ENCODE results near the gene TSPAN5. TPM values are rescaled to one million over a fixed set of nuclear protein-coding genes. Genes with fewer than 3 reads are reported as not detected.

TSPAN5 gene
- total RNA-seq, 1 donor from 2014 or later = 61.4 TPM

DNA sequence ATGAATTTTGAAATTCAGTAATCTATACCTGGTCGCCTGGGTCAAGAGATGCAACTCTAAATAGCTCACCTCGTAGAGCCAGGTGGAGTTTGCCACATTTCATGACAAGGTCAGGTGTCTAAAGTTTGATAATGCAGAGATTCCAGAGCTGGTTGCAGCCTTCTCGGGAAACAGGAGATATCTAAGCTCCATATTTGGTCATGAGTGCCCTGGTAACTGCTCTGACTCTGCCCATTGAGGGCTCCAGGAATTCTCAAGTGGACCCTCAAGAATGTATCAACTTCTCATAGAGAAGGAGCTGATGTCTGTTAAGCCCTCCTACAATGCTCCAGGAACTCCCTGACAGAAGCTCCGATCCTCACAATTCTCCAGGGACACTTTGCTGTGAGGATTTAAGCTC, 33.2 kb upstream of the TSPAN5 start:
- Histone ChIP-seq H3K4me1 (ENCODE audit: insufficient read depth, low read length) (peaks cover 10% of the 10 kb centered on the region), H3K9me3 (ENCODE audit: insufficient read depth, low read depth, low read length) (no peaks in the 10 kb centered on the region), H3K36me3 (ENCODE audit: insufficient read depth, low read length) (no peaks in the 10 kb centered on the region), H3K79me2 (ENCODE audit: insufficient read depth, low read length) (no peaks in the 10 kb centered on the region), H3K27me3 (ENCODE audit: insufficient read depth, low read length) (no peaks in the 10 kb centered on the region), H3K4me2 (ENCODE audit: low read length) (no peak overlapping the region), H2AFZ (ENCODE audit: low read depth, low read length) (no peak overlapping the region), H4K20me1 (ENCODE audit: insufficient read depth, low read length) (no peaks in the 10 kb centered on the region), H3K9ac (ENCODE audit: low read length) (no peak overlapping the region), H3K4me3 (ENCODE audit: insufficient read depth, low read depth, low read length) (no peak overlapping the region), H3K27ac (ENCODE audit: low read depth, low read length) (no peak overlapping the region)
- FAIRE-seq (no peak), DNase-seq (ENCODE audit: low read depth) (no peak)
- peaks cover 16% of the 10 kb centered on the region for H3K4me1 Mint-ChIP-seq (ENCODE audit: low read depth, unreplicated experiment)
- H3K27me3 Mint-ChIP-seq (ENCODE audit: low read depth, unreplicated experiment) = no peaks in the 10 kb centered on the region
- no peaks in the 10 kb centered on the region for H3K9me3 Mint-ChIP-seq (ENCODE audit: unreplicated experiment)
- no peak overlapping the region for H3K4me3 Mint-ChIP-seq (ENCODE audit: unreplicated experiment)
- no peaks in the 10 kb centered on the region for H3K36me3 Mint-ChIP-seq (ENCODE audit: low read depth, unreplicated experiment)
- TF ChIP-seq, protein P1, sequence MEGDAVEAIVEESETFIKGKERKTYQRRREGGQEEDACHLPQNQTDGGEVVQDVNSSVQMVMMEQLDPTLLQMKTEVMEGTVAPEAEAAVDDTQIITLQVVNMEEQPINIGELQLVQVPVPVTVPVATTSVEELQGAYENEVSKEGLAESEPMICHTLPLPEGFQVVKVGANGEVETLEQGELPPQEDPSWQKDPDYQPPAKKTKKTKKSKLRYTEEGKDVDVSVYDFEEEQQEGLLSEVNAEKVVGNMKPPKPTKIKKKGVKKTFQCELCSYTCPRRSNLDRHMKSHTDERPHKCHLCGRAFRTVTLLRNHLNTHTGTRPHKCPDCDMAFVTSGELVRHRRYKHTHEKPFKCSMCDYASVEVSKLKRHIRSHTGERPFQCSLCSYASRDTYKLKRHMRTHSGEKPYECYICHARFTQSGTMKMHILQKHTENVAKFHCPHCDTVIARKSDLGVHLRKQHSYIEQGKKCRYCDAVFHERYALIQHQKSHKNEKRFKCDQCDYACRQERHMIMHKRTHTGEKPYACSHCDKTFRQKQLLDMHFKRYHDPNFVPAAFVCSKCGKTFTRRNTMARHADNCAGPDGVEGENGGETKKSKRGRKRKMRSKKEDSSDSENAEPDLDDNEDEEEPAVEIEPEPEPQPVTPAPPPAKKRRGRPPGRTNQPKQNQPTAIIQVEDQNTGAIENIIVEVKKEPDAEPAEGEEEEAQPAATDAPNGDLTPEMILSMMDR (IDR thresholded peaks at IDR 0.05; ENCODE audit: insufficient read depth, low read depth, low read length) = no peak
- no peak for TF ChIP-seq EZH2 (IDR thresholded peaks at IDR 0.05; ENCODE audit: insufficient read depth, low read length)
- H3K27ac Mint-ChIP-seq (ENCODE audit: unreplicated experiment) = no peak overlapping the region

DNA sequence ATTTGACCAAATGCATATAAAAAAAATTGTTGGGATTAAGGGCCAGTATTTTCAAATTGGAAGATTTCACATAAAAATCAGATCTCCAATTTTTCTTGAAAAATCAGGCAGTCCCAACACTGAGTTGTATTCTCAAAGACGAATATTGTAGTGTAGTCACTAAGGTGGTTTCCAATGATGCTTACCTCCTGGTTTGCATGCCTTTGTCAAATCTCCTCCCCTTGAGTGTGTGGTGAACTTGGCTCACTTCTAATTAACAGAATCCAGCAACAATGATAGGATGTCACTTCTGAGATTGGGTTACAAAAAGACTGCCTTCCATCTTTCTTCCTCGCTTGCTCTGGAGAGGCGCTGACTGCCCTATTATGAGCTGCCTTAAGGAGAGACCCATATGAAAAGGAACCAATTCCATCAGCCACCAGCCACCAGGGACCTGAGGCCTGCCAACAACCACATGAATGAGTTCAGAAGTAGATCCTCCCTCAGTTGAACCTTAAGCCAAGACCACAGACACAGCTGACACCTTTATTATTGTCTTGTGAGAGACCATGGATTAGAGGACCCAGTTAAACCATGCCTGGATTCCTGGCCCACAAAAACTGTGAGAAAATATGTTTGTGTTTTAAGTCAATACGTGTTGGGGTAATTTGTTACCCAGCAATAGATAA, 31.2 kb upstream of the TSPAN5 start:
- no peak overlapping the region for H3K27ac Mint-ChIP-seq (ENCODE audit: unreplicated experiment)
- no peaks in the 10 kb centered on the region for H3K9me3 ChIP-seq (ENCODE audit: insufficient read depth, low read depth, low read length)

More for the DNA sequence above, 31.2 kb upstream of the TSPAN5 start:
- H2AFZ ChIP-seq (ENCODE audit: low read depth, low read length) = no peak overlapping the region
- no peak overlapping the region for H3K27ac ChIP-seq (ENCODE audit: low read depth, low read length)
- H3K27me3 Mint-ChIP-seq (ENCODE audit: low read depth, unreplicated experiment) = no peaks in the 10 kb centered on the region
- no peaks in the 10 kb centered on the region for H3K36me3 ChIP-seq (ENCODE audit: insufficient read depth, low read length)
- no peaks in the 10 kb centered on the region for H3K9me3 Mint-ChIP-seq (ENCODE audit: unreplicated experiment)
- no peaks in the 10 kb centered on the region for H4K20me1 ChIP-seq (ENCODE audit: insufficient read depth, low read length)
- H3K4me2 ChIP-seq (ENCODE audit: low read length) = no peak overlapping the region
- no peak overlapping the region for H3K4me3 ChIP-seq (ENCODE audit: insufficient read depth, low read depth, low read length)
- no peak overlapping the region for H3K9ac ChIP-seq (ENCODE audit: low read length)
- no peaks in the 10 kb centered on the region for H3K79me2 ChIP-seq (ENCODE audit: insufficient read depth, low read length)
- H3K27me3 ChIP-seq (ENCODE audit: insufficient read depth, low read length) = no peaks in the 10 kb centered on the region
- DNase-seq (ENCODE audit: low read depth) (no peak), FAIRE-seq (no peak)
- H3K36me3 Mint-ChIP-seq (ENCODE audit: low read depth, unreplicated experiment) = no peaks in the 10 kb centered on the region
- TF ChIP-seq, protein P1 (IDR thresholded peaks at IDR 0.05; ENCODE audit: insufficient read depth, low read depth, low read length) = no peak
- TF ChIP-seq EZH2 (IDR thresholded peaks at IDR 0.05; ENCODE audit: insufficient read depth, low read length) = no peak
- H3K4me3 Mint-ChIP-seq (ENCODE audit: unreplicated experiment) = no peak overlapping the region
- H3K4me1 ChIP-seq (ENCODE audit: insufficient read depth, low read length) = peaks cover 10% of the 10 kb centered on the region
- peaks cover 16% of the 10 kb centered on the region for H3K4me1 Mint-ChIP-seq (ENCODE audit: low read depth, unreplicated experiment)
